BE2C (cell line): ENCODE measurements around the gene AKR1A1.

Experiments
- DNase-seq: peaks from one replicate; pipeline ENCODE4 v3.0.0-alpha.2; 2020
- H3K27me3 ChIP-seq: fragments of 250-450 bp; sonication (Bioruptor Pico); 2 replicates; pipeline ENCODE4 v1.5.1; 2020; ENCODE audit warnings: mild to moderate bottlenecking
- H3K36me3 ChIP-seq: fragments of 250-450 bp; sonication (Bioruptor Pico); 2 replicates; pipeline ENCODE4 v1.5.1; 2020; ENCODE audit warnings: mild to moderate bottlenecking
- H3K4me1 ChIP-seq: fragments of 250-450 bp; sonication (Bioruptor Pico); 2 replicates; pipeline ENCODE4 v1.5.1; 2020
- H3K4me3 ChIP-seq: 2 replicates; pipeline ENCODE4 v1.5.1; 2011; ENCODE audit warnings: low read depth, low read length
- H3K9me3 ChIP-seq: fragments of 250-450 bp; sonication (Bioruptor Pico); 2 replicates; pipeline ENCODE4 v1.5.1; 2020
- CTCF ChIP-seq: IDR thresholded peaks from 2 replicates; pipeline ENCODE4 v1.5.1; 2012; ENCODE audit warnings: mild to moderate bottlenecking, low read depth, low read length

AKR1A1 gene

DNA sequence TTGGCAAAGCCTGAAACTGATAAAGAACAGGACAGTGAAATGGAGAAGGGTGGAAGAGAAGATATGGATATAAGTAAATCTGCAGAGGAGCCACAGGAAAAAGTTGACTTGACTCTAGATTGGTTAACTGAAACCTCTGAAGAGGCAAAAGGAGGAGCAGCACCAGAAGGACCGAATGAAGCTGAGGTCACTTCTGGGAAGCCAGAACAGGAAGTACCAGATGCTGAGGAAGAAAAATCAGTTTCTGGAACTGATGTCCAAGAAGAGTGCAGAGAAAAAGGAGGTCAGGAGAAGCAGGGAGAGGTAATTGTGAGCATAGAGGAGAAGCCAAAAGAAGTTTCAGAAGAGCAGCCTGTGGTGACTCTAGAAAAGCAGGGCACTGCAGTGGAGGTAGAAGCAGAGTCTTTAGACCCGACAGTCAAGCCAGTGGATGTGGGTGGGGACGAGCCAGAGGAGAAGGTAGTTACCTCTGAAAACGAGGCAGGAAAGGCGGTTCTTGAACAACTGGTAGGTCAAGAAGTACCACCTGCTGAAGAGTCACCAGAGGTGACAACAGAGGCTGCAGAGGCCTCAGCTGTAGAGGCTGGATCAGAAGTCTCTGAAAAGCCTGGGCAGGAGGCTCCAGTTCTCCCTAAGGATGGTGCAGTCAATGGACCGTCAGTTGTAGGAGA, 56.9 kb downstream of the AKR1A1 start:
- Histone ChIP-seq H3K36me3 (peaks cover 37% of the 10 kb centered on the region), H3K4me3 (no peak overlapping the region), H3K27me3 (no peaks in the 10 kb centered on the region), H3K9me3 (no peaks in the 10 kb centered on the region), H3K4me1 (no peaks in the 10 kb centered on the region)
- no peak for TF ChIP-seq CTCF
- DNase-seq: no peak

DNA sequence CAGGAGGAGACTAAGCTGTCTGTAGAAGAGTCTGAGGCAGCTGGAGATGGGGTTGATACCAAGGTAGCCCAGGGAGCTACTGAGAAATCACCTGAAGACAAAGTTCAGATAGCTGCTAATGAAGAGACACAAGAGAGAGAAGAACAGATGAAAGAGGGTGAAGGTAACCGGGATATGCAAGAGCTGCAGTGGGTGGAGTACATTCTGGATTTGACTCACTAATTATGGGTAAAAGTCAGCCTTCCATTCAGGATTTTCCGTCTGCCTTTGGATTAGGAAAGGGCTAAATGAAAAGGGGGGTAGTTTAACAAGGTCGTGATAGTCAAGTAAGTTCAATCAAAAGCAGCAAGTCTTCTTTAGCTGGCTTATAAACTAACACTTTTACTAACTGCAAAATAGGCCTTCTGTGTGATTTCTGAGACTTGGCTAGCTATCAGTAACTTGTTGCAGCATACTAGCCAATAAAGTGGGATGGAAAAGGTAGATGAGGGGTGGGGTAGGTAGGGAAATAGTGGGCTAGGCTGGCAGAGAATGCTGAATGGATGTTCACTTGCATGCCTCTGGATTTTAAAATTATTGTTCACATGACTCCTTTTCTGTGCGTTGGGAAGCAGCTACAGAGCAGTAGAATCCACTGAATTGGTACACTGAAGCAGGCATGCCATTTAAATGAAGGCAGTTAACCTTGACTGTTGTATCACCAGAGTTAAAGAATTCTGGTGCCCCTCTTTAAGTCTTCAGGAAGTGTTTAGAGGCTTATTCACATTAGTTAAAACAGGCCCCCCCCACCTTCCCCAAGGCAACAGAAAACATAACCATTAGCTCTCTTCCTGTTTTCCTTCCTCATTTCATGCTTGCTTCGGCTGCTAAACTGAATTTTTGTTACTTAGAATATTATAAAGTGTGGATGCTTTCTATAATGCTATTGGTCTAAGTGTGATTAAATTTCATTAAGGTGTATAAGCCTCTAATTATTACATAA, 57.8 kb downstream of the AKR1A1 start:
- Histone ChIP-seq H3K4me1 (no peaks in the 10 kb centered on the region), H3K36me3 (peaks cover 42% of the 10 kb centered on the region), H3K4me3 (no peak overlapping the region), H3K27me3 (no peaks in the 10 kb centered on the region), H3K9me3 (no peaks in the 10 kb centered on the region)
- DNase-seq: no peak
- TF ChIP-seq CTCF: no peak

- Histone ChIP-seq H3K9me3 (no peaks in the 10 kb centered on the region), H3K36me3 (peaks cover 51% of the 10 kb centered on the region), H3K4me1 (no peaks in the 10 kb centered on the region), H3K27me3 (no peaks in the 10 kb centered on the region), H3K4me3 (no peak overlapping the region)
- TF ChIP-seq CTCF: no peak
- no peak for DNase-seq
These were observed 60.1 kb downstream of the AKR1A1 start for GRCh38 chr1:45610589-45611226.

DNA sequence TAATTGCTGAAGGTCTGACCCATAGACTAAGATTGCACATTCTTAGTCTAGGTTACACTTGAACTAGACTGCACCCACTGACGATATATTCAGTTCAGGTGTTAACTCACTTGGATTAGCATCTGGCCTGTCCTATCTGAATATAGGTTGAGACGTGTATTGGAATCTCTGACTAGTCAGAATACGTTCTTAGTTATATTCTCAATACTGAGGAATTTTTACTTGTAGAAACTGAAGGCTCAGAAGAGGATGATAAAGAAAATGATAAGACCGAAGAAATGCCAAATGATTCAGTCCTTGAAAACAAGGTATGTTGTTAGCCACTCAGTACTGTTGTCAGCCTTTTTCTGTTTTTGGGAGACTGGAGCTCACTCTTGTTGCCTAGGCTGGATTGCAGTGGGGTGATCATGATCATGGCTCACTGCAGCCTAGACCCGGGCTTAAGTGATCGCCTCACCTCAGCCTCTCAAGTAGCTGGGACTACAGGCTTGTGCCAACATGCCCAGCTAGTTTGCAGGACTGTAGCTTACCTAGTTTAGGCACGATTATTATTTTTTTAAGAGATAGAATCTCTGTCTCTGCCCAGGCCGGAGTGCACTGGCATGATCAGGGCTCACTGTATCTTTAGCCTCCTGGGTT, 62.4 kb downstream of the AKR1A1 start:
- Histone ChIP-seq H3K27me3 (no peaks in the 10 kb centered on the region), H3K4me1 (no peaks in the 10 kb centered on the region), H3K4me3 (no peak overlapping the region), H3K9me3 (no peaks in the 10 kb centered on the region), H3K36me3 (peaks cover 61% of the 10 kb centered on the region)
- no peak for TF ChIP-seq CTCF
- DNase-seq: no peak

GRCh38 chr1:45615885-45616284, 65.3 kb downstream of the AKR1A1 start:
- peaks cover 47% of the 10 kb centered on the region for H3K36me3 ChIP-seq
- no peaks in the 10 kb centered on the region for H3K9me3 ChIP-seq
- TF ChIP-seq CTCF: no peak
- no peak for DNase-seq
- no peak overlapping the region for H3K4me3 ChIP-seq
- no peaks in the 10 kb centered on the region for H3K27me3 ChIP-seq
- H3K4me1 ChIP-seq: no peaks in the 10 kb centered on the region
